ENCODE results near the gene HIP1R.
"Not testable (repeated sequence)": the region's sequence is repeated elsewhere in the genome, so short reads cannot be mapped to it uniquely, and the experiment has no call there.

Gene HIP1R

DNA sequence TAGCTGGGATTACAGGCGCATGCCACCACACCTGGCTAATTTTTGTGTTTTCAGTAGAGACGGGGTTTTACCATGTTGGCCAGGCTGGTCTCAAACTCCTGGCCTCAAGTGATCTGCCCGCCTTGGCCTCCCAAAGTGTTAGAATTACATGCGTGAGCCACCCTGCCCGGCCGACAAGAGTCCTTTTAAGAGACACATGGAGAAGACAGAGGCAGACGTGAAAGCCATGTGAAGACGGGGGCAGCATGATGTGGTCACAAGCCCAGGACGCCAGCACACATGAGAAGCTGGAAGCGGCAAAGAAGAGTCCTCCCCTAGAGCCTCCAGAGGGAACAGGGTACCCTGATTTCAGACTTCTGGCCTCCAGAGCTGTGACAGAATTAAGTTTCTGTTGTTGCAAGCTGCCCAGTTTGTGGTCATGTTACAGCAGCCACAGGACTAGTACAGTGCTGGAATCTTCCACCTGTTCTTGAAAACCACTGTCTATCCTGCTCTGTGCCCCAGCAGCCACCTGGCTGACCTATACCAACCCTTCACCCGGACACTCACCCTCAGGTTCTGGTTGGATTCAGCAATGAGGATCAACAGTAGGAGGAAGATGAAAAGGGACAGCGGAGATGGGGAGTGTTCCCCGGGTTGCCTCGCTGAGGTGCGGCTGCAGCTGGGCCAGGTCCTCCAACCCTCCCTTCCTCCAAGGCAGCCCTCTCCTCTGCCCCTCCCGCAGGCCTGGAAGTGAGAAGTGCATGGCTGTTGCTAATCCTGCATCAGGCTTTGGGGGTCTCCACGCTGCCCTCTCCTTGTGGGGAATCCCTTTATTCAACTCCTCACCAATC lies 43.7 kb downstream of the HIP1R start:
- DNase-seq = no peak

DNA sequence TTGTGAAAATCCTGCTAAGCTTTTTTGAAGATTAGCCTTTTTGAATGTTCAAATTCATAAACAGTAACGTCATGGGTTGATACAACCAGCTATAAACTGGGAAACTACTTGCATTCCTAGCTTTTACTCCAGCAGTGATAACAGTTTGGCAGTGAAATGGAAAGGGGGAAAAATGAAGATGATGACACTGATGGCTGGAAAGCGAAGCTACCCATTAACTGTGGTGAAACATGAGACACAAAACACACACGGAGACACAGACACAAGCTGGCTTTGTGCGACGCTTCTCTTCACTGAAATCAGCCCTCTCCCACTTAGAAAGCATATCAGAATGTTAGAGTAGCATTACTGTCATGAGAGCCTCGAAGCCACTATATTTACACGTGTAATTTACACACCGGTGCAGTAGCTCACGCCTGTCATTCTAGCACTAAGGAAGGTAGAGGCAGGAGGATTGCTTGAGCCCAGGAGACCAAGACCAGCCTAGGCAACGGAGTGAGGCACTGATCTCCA lies 45.0 kb downstream of the HIP1R start:
- no peak for DNase-seq

DNA sequence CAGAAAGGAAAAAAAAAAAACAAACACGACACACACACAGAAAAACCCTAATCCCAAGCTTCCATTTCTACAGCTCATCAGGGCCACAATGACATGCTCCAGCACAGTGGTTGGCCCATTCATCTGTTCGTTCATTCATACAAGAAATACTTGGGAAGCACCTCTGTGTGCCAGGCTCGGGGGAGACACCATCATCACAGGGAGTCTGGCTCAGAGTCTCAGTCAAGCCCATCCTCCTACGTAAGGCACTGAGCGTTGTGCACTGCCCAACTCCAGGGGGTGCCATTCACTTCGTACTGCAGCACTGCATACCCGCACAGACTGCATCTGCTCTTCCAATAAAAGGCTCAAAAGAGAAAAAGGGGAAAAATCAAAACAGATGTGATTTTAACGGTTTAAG lies 45.4 kb downstream of the HIP1R start:
- no peak for DNase-seq

DNA sequence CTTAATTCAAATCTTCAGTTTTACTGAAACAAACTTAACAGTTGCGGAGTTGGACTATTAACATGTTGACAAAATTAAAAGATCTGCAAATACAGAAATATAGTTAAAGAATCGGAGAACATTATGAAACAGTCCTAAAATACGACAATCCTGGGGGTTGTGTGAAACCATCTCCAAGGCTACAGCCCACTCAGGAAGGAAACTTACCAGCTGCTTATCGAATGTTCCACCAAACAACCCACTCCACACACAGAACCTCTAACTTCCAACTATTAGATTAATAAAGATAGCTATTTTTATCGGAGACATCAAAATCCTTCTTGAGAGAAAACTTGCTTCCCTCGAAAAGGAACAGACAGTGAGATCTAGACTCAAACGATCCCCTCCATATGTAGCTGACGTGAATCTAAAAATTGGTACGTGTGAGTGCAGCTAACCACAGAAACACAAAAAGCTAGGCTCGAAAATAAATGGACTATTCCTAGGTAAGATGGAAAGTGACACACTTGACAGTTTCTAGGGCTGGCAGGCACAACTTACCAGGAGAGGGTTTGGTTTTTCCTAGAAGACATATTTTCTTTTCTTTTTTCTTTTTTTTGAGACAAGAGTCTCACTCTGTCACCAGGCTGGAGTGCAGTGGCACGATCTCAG lies 47.8 kb downstream of the HIP1R start:
- no peak for DNase-seq

DNA sequence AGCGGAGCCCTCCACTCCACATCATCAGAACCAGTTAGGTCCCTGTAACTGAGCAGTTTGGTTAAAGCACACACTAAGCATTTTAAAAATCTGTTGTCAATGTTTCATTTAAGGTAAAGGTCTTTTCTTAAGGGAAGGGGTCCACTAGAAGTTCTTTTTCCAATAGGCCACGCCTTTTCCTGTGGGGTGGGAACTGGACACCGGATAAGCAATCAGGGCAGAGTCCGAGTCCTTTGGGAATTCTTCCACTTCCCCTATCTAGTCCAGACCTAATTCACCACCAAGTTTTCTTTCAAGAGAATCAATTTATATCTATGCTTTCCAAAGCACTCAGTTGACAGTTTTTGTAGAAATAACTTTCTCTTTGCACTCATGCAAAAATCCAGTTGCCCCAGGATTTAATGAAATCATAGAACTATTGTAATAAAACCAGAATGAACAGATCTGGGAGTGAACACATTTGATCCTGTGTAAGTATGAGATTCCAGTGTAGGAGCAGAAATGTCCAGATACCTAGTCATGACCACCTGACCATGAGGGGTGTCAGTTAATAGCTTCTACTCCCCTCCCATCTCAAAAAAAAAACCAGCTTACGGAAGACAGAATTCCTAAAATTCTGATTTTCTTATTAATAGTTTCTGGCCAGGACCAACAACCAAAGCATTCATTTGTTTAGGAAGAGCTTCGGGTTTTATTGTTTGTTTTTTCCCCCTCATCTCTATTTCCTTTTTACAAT lies 49.0 kb downstream of the HIP1R start:
- DNase-seq = no peak

DNA sequence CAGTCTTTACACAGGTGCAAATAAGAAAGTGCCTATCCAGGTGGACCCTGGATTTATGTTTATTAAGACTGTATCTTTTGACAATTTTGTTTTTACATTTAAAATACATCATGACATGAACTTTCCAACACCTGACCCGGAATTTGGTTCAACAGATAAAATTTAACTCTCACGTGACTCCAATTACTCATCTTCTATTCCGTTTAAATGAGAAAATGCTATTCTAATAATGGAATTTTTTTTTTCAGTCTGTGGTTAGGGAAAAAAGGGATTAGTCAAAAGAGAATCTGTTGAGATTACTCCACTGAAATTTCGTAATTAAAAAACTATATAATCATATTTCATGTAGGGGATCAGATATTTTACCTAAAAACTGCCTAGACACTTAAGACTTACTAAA lies 49.6 kb downstream of the HIP1R start:
- DNase-seq = no peak

DNA sequence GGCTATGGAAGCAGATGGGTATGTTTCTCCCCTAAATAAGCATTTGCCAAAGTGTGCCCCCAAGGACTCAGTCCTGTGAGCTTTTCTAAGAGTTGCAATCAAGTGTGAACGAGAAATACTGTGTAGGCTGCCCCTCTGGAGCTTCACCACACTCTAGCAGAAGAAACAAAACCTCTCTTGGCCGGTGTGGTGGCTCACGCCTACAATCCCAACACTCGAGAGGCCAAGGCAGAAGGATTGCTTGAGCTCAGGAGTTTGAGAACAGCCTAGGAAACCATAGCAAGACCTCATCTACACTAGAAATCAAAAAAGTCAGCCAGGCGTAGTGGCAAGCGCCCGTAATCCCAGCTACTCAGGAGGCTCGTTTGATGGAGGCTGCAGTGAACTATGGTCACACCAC lies 50.9 kb downstream of the HIP1R start:
- no peak for DNase-seq

DNA sequence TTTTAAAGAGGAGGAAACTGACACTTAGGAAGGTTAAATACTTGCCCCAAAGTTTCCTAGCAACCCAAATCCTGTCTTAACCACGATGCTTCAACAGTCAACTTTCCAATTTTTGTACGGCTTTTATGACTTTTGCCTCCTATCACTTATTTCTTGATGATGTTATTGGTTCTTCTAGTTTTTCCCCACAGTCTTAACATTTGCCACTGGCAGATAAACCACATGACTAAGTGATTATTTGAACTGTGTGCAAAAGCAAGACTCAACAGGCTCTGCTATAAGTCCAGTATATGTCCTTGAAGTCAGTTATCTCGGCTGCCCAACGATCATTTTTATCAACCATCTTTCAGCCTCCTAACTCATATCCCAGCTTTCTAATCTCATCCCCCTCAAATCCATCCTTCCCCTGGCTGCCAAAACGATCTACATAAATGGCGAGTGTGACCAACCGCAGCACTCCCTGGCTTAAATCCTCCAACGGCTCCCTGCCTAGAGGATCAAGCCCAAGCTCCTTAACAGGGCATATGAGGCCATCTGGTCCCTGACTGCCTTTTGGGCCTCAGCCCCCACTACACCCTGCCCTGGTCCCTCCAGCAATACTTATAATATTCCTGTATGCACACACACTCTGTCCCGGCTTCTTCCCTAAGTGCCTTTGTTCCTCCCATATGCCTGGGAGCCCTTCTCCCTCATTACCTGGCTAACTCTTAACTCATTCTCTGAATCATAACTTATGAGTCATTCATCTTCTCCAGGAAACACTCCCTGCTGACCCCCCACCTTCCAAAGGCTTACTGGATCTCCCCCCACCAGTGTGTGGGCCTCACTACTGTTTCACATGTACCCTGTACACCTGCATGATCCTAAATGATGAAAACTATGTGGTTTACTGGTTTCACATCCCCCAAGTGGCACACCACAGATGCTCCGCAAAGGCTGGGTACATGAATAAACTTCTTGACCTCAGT lies 51.9 kb downstream of the HIP1R start:
- DNase-seq = peak; percentile 58

DNA sequence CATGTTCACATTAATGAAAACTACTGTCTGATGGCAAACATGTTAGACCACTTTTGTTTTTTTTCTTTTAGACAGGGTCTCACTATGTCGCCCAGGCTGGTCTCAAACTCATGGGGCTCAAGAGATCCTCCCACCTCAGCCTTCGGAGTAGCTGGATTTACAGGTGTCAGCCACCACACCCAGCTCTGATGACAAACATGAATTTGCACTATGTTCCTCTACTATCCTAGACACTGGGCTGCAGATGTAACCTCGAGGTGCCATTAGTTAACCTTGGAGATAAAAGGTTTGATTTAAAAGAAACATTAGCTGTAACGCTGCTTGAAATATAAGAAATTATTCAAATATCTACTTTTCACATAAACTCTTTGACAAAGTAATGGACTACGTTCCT lies 52.6 kb downstream of the HIP1R start:
- DNase-seq = no peak

DNA sequence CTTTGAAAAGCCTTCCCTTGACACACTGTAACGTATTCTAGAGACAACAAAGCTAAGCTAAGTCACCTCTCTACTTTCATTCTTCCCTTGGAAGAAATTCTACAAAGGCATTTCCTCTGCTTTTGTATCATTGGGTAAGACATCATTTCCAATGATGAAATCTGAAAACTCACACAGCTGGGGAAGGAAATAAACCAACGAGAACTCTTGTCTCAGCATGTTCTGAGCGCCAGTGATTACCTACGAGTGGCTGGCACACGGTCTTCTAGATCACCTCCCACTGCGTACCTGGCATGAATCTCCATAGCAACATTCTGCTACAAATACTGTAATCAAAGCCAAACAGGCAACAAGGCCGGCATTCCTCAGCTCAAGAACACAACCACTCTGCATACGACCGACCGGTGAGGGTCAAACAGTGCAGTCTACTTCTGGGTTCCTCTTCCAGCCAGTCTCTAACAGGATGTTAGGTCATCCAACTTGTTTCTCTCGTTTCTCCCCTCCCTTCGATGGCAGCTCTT lies 53.0 kb downstream of the HIP1R start:
- DNase-seq = peak; percentile 36

DNA sequence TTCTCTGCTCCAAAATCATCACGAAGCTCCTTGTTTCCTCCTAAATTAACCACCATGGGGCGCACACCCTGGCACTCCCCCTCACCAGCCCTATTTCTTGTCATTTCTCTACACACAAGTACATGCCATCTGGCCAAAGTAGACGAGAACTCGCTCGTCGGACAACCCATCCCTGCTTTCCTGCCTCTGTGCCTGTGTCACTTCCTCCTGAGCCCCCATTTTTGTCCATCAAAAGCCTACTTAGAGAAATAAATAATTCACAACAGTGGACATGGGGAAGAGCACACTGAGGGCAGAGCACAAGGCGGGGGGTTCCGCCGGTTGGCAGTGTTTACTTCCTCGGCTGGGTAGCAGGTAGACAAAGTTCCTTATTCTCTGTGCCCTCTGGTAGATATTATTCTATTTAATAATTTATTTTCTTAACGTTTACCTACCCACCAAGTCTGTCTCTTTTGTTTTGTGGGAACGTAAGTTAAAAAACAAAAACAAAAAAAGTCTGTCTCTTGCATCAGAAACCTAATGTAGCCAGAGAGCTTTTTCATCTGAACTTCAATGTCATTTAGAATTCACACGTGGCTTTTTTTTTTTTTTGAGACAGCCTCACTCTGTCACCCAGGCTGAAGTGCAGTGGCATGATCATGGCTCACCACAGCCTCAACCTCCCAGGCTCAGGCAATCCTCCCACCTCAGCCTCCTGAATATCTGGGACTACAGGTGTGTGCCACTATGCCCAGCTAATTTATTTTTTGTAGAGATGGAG lies 54.7 kb downstream of the HIP1R start:
- no peak for DNase-seq

DNA sequence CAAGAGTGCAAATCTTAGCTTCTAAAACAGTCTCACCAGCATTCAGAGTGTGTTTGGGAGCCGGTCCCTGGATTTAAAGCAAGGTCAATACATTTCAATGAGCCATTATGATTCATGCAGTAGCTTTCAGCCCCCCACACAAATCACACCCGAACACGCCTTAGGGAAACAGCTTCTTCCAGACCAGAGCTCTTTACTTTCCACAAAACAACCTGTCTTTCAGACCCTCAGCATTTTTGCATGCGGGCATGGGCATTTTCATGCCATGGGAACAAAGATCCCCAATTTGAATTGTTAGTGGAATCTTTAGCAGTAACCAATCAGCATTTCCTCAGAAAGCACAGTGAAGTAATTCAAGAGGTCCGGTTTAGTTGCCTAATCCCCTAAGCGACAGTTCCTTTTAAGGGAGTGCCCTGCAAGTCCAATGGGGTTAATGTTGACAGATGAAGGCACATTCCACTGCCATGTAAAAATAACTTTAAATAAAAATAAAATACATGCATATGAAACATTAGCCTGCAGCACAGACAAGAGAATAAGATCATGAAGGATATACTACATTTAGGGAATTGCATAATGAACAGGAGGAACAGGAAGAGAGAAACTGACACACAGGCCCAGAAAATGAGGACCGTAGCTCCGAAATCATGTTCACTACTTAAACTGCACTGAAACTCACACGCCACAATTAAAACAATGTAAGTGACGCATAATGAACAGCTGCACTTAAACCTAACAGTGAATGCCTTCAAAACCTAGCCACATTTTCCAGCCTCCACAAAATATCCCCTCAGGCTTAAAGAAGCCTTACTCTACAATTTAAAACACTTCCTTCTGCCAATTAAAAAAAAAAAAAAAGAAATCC lies 56.6 kb downstream of the HIP1R start:
- no peak for DNase-seq

DNA sequence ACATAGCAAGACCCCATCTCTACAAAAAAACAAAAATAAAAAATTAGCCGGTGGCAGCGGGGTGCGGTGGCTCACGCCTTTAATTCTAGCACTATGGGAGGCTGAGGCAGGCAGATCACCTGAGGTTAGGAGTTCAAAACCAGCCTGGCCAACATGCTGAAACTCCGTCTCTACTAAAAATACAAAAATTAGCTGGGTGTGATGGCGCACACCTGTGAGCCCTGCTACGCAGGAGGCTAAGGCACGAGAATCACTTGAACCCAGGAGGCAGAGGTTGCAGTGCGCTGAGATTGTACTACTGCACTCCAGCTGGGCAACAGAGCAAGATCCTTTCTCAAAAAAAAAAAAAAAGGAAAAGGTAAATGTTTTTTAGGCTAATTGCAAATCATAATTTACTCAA lies 57.5 kb downstream of the HIP1R start:
- not testable (repeated sequence) for DNase-seq

DNA sequence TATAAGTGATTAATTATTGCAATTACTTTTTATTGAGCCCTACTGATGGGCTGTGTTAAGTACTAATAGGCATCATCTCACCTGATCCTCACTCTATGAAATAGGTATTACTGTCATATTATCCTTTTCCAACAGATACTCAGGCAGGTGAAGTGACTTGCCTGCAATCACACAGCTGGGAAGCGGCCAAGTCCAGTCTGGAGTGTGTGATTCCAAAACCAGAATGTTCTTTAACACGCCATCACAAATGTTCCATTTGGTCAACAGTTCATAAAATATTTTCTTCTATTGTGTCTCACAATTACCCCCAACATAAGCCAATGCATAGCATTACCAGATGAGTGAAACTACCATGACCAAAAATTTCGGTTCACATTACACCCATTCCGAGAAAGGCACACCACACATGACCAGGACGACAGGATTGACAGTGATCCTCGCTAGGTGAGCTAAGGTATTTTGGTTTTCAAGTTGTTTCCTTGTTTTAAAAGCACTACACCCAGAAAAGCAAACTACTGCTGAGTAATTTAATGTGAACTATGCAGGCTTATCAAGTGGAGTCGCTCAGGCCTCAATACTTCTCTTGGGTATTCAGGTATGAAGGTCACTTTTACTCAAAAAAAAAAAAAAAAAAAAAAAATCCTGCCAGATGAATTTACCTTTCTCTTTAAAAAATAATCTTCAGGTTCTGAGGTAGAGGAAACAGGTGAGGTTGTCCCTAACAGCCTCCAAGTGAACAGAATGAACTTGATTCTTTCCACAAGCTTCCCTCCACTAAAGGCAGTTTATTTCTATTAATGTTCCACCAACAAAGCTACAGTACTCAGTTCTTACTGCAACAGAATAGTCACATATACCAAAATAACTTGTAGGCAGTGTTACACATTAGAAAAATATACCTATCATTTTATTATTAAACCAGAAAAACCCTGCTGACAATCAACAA lies 58.2 kb downstream of the HIP1R start:
- DNase-seq = no peak

DNA sequence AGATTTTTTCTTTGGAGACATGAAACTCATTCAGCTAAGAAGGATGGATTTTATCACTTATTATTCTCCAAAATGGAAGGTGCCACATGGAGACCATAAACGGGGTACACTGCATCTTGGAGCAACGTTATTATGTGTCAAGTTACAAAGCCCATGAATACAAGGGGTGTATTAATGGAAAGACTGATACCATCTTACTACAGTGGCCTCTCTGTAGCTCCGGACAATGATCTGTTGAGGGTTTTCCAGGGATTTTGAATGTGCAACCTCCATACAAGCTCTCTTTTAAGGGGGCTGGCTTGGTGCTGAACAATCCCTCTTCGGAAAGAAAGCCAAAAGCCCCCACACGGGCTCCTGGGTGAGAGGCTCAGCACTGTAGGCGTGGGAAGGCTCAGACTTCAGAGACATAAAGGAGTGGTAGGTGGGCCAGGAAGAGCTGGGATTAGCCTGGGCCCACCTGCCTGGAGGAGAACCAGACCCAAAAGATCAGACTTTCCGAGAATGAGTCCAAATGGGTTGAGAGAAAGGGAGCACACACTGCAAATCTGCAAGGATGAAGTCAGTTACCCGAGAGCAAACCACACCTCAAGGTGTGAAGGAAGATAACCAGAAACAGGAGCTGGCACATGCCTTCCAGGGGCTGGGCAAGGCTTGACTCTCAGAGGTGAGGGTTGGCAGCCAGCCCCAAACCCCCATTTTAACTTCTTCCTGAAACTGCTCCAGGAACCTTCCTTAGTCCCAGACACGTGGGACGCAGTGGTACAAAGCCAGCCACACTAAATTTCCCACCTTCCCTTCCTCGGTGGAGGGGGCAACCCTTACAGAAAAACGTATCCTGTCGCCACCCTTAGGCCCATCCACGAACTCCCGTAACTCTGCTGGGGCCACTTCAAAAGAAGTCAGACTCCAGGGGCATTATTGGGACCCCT lies 59.2 kb downstream of the HIP1R start:
- DNase-seq = no peak

DNA sequence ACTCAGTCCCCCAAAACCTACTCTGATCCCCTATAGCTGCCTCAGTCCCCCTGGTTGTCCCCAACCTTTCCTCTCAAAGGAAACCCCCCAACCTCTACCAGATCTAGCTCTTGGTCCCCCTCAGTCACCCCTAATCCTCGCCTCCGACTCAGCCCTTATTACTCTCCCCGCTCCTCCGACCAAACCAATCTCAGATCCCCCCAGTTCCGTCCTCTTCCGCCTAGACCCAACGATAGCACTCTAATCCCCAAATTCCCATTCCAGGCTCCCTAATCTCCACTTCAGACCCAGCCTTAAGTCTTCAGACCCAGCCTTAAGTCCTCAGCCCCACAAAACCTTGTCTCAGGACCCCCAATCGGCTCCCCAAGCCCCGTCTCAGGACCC lies 60.1 kb downstream of the HIP1R start:
- DNase-seq = no peak

DNA sequence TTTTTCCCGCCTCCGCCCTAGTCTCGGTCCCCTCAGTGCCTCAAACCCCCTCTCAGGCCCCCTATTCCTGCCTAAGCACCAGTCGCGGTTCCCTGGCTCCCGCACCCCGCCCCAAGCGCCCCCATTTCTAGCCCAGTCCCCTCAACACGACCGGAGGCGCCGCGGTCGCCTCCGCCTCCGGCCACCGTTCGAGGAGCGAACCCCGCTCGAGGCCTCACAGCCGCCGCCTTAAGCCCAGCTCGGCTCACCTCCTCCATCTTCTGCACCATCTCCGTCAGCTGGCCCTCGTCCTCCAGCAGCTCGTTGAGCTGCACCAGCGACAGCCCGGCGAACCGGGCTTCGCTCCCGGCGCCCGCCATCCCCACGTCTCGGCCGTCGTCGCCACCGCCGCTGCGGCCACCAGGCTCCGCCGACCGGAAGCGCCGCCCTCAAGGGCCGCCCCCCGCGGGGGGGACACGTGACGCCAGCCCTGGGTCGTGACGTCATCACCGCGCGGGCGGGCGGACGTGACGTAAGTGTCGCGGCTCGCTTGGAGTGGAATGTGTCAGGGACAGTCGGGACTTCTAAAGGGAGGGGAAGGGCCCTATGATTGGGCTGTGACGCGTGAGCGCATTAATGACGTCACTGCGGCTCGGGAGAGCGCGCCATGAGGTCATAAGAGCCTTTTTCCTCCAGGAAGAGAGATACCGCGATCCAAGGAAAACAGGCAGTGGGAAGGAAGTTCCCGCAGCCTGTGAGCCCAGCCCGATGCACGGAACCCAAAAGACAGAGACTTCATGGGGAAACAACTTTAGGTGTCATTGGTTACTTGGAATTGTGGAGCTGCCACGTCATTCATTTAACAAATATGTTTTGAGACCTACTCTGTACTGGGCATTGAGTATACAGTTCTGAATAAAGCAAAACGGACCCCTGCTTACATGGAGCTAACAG lies 60.7 kb downstream of the HIP1R start, which contains the start of gene VPS37B:
TSS of gene VPS37B (minus strand) at position 421 of the 933 bp plus-strand sequence. CDS start at position 359, 62 bp downstream.
- DNase-seq = peak; percentile 82

Data from stimulated activated naive CD4-positive, alpha-beta T cell treated with Interleukin-2 at 50 U/mL for 16 hours (primary cell).